Transverse colon (tissue), 4 donors: Measurements from ENCODE around the gene DNAH12. TPM values are rescaled to one million over a fixed set of nuclear protein-coding genes. Genes with fewer than 3 reads are reported as not detected.

Experiments used
- DNase-seq: peaks from one replicate; pipeline ENCODE4 v3.0.0-alpha.2; 2019
- H3K27ac ChIP-seq, 4 donors: fragments of 200-600 bp; sonication (generic); 2 replicates each; pipeline ENCODE4 v1.5.1; 2016 to 2018; ENCODE audit warnings: inconsistent platforms in 4 of 4
- H3K27me3 ChIP-seq: fragments of 200-600 bp; sonication (generic); 2 replicates; pipeline ENCODE4 v1.5.1; 2017; ENCODE audit warnings: inconsistent platforms
- H3K36me3 ChIP-seq, 4 donors: fragments of 200-600 bp; sonication (generic); 2 replicates each; pipeline ENCODE4 v1.5.1; 2017 to 2019; ENCODE audit warnings: inconsistent platforms in 4 of 4
- H3K4me1 ChIP-seq, 4 donors: fragments of 200-600 bp; sonication (generic); 2 replicates each; pipeline ENCODE4 v1.5.1; 2017 to 2020; ENCODE audit warnings: inconsistent platforms in 4 of 4
- H3K4me3 ChIP-seq, 4 donors: fragments of 200-600 bp; sonication (generic); 1 replicate in 1 of 4; 2 replicates in 3 of 4; pipeline versions ENCODE4 v1.5.1 to v1.6.1; 2017 to 2019; ENCODE audit warnings: inconsistent platforms in 4 of 4
- H3K9me3 ChIP-seq, 2 donors: fragments of 200-600 bp; sonication (generic); 2 replicates each; pipeline ENCODE4 v1.5.1; 2017 to 2019; ENCODE audit warnings: inconsistent platforms in 2 of 2
- CTCF ChIP-seq, 5 experiments: fragments of 200-600 bp in 3 of 5; fragments of 450-650 bp in 2 of 5; sonication (generic) in 3 of 5; IDR thresholded peaks; 1 replicate in 2 of 5; 2 replicates in 3 of 5; pipeline ENCODE4 v1.5.1; 2016 to 2017; ENCODE audit warnings: antibody characterized with exemption in 5 of 5, inconsistent platforms in 3 of 5, mild to moderate bottlenecking in 2 of 5, moderate library complexity in 1 of 5
- EP300 ChIP-seq: sonication (generic); formaldehyde crosslinking; IDR thresholded peaks from one replicate; pipeline ENCODE4 v1.6.1; 2017; ENCODE audit warnings: antibody characterized with exemption, low read depth
- POLR2A ChIP-seq: fragments of 450-650 bp; IDR thresholded peaks from one replicate; pipeline ENCODE4 v1.6.1; 2016; ENCODE audit warnings: antibody characterized with exemption, mild to moderate bottlenecking, moderate library complexity
- POLR2AphosphoS5 ChIP-seq, 3 donors: sonication (generic); formaldehyde crosslinking; IDR thresholded peaks; one replicate each; pipeline ENCODE4 v1.6.1; 2016; ENCODE audit warnings: antibody characterized with exemption in 3 of 3
- WGBS, 2 donors: methylation state at CpG; one replicate each; pipeline ENCODE4 v1.1.5; 2018; ENCODE audit warnings: low coverage in 1 of 2; 5-methylcytosine and 5-hydroxymethylcytosine counted together
- in situ Hi-C, 4 donors: fragments of 200-750 bp; cut with MboI; loops; one replicate each; pipeline versions ENCODE4 v1.15.0 to v1.15.1; 2017; ENCODE audit warnings: low sequenced_read_pairs in 3 of 4, low pct_ligation_motif_present in 1 of 4, low pct_unique_long_range_greater_than_20kb in 1 of 4
- intact Hi-C: fragments of 100-400 bp; cut with DNase I; formaldehyde crosslinking; loops from one replicate; pipeline ENCODE4 v1.15.1; 2023; ENCODE audit warnings: low total_unique reads
- total RNA-seq, 4 donors: library from RNA; depleted of rRNA; stranded (reverse); fragments of >200 nt; gene quantifications; one replicate each; pipeline ENCODE4 v1.1.0, GENCODE V29; 2016

DNAH12 gene
- total RNA-seq, 4 donors from 2014 or later = not detected

DNA sequence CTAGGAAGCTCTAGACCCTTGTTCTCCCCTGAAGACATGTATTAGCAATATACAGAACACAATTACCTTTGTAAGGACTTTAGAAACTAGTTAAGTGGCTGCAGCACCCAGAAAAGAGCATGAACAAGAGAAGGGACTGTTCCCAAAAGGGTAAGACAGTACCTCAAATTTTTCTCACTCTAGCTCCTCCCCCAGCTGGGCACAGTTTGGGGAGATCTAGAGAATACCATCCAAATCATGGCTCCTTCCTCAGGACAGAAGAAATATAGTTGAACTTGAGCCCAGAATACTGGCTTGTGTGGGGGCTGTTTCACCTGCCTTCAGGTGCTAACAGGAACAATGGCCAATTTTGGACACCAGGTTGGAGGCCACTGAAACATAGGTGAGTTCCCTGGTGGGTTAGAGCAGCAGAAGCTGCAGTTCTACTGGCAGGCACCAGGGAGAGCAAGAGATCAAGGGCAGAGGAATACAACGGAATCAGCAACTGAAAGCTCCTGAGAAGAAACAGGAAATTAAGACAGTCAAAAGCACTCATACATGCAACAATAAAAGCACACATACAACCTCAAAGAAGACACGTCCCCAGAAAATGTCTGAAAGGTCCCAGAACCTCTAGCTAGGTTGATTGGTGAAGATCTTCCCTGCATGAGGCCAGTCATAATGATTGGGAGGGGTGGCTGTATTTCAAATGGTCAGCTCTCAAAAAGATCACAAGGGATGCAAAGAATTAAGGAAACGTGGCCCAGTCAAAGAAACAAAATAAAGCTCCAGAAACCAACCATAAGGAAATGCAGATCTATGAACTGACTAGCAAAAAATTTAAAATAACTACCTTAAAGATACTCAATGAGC lies 146.7 kb downstream of the DNAH12 start:
- TF ChIP-seq POLR2A (no peak), CTCF (IDR thresholded peaks at IDR 0.05) (peak; percentile 78 to 88 (median 83))
- Histone ChIP-seq H3K9me3 (peaks cover 0 to 6% of the 10 kb centered on the region in 2 donors), H3K27me3 (no peaks in the 10 kb centered on the region), H3K4me1 (peaks cover 0 to 5% (median 2%) of the 10 kb centered on the region in 4 donors), H3K36me3 (no peaks in the 10 kb centered on the region), H3K4me3 (peak overlapping the region in 1 of 4 donors; percentile 24), H3K27ac (no peak overlapping the region)
- peak; percentile 54 for DNase-seq
- intact Hi-C loops (no loop called here), in situ Hi-C loops (no loop called here)
- WGBS, 2 donors = 6 to 20% methylated on average over 3 of the region's 3 CpGs

DNA sequence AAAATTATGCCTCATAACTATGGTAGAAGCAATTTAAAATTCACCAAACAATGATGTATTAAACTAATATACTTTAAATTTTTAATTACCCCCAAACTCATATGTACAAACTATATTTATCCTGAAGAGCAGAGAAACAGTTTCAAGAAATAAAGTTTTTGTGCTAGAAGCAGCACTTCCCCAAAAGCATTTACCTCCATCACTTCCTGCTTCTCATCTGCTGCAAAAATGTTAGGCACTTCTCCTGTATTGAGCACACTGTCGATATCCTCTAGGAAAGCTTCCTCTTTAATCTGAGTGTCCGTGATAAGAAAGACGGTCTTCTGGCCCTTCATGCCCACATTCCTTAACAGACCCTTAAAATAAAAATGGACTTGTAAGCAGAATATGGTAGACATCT lies 150.2 kb downstream of the DNAH12 start:
- in situ Hi-C loops (no loop called here), intact Hi-C loops (no loop called here)
- no peak for DNase-seq
- TF ChIP-seq POLR2A = no peak
- TF ChIP-seq CTCF (IDR thresholded peaks at IDR 0.05) = no peak
- no peak for TF ChIP-seq POLR2AphosphoS5 (IDR thresholded peaks at IDR 0.05)
- TF ChIP-seq EP300 = no peak
- peaks cover 0 to 2% of the 10 kb centered on the region in 2 donors for H3K9me3 ChIP-seq
- H3K27ac ChIP-seq = no peak overlapping the region
- no peaks in the 10 kb centered on the region for H3K27me3 ChIP-seq
- no peaks in the 10 kb centered on the region for H3K36me3 ChIP-seq
- peaks cover 0 to 5% (median 2%) of the 10 kb centered on the region in 4 donors for H3K4me1 ChIP-seq
- WGBS, 2 donors = 63 to 64% methylated on average over 3 of the region's 3 CpGs
- no peak overlapping the region for H3K4me3 ChIP-seq

GRCh38 chr3:57391767-57392166 lies 152.4 kb downstream of the DNAH12 start:
- Histone ChIP-seq H3K27ac (no peak overlapping the region), H3K4me3 (no peak overlapping the region), H3K9me3 (no peaks in the 10 kb centered on the region), H3K4me1 (no peaks in the 10 kb centered on the region), H3K27me3 (no peaks in the 10 kb centered on the region), H3K36me3 (no peaks in the 10 kb centered on the region)
- TF ChIP-seq POLR2A (no peak), EP300 (no peak), POLR2AphosphoS5 (IDR thresholded peaks at IDR 0.05) (no peak), CTCF (IDR thresholded peaks at IDR 0.05) (no peak)
- in situ Hi-C loops = no loop called here
- intact Hi-C loops = no loop called here
- 50 to 87% methylated on average over 1 to 5 of the region's 5 CpGs for WGBS, 2 donors
- DNase-seq = no peak

DNA sequence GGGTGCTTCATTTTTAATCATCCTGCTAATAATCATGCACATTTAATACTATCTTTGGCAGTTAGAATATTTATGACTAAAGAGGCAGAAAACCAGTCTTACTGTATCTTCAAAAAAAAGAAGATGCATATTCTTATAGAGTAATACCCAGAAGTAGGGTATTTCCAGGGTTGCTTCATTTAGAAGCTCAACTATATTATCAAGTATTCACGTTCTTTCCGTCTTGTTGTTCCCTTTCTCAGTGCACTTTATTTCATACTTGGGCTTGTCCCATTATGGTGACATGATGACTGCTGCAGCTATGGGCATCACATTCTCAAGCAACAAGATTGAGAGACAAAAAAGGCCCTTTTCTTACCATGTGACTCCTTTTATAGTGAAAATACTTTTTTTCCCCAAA lies 154.9 kb downstream of the DNAH12 start:
- intact Hi-C loops = no loop called here
- no peak for TF ChIP-seq POLR2A
- no peak for TF ChIP-seq CTCF (IDR thresholded peaks at IDR 0.05)
- no peak for TF ChIP-seq POLR2AphosphoS5 (IDR thresholded peaks at IDR 0.05)
- no peak for TF ChIP-seq EP300
- no peak overlapping the region for H3K4me3 ChIP-seq
- H3K27me3 ChIP-seq = no peaks in the 10 kb centered on the region
- in situ Hi-C loops = no loop called here
- H3K4me1 ChIP-seq = no peaks in the 10 kb centered on the region
- H3K36me3 ChIP-seq = no peaks in the 10 kb centered on the region
- no peak overlapping the region for H3K27ac ChIP-seq
- 62 to 80% methylated on average over 2 of the region's 2 CpGs for WGBS, 2 donors
- no peaks in the 10 kb centered on the region for H3K9me3 ChIP-seq
- no peak for DNase-seq
